Lung (tissue), 12 donors: ENCODE measurements around the gene ANKRD13A. TPM values are rescaled to one million over a fixed set of nuclear protein-coding genes. Genes with fewer than 3 reads are reported as not detected.
"Not testable (repeated sequence)": the region's sequence is repeated elsewhere in the genome, so short reads cannot be mapped to it uniquely, and the experiment has no call there.

Experiments used
- ATAC-seq: fragments of 200-7000 bp; cut with Tn5 transposase; one replicate; pipeline ENCODE4 v1.9.1; 2020; ENCODE audit warnings: moderate number of reproducible peaks; ENCODE audit not compliant: insufficient read depth, low FRiP score
- DNase-seq, 3 donors: peaks; one replicate each; pipeline ENCODE4 v3.0.0-alpha.2; 2013 to 2017
- H3K27ac ChIP-seq, 2 donors: one replicate each; pipeline ENCODE4 v1.5.1; 2013; ENCODE audit warnings: mild to moderate bottlenecking in 2 of 2, moderate library complexity in 2 of 2, control low read depth in 1 of 2, inconsistent platforms in 1 of 2, low read depth in 1 of 2, low read length in 1 of 2
- H3K27me3 ChIP-seq, 3 donors: one replicate each; pipeline ENCODE4 v1.5.1; 2013; ENCODE audit warnings: low read length in 2 of 3; ENCODE audit not compliant: control insufficient read depth in 3 of 3, insufficient read depth in 3 of 3
- H3K36me3 ChIP-seq, 4 donors: one replicate each; pipeline ENCODE4 v1.5.1; 2013; ENCODE audit warnings: low read length in 4 of 4, mild to moderate bottlenecking in 1 of 4, moderate library complexity in 1 of 4; ENCODE audit not compliant: control insufficient read depth in 4 of 4, insufficient read depth in 4 of 4
- H3K4me1 ChIP-seq, 5 donors: one replicate each; pipeline ENCODE4 v1.5.1; 2013; ENCODE audit warnings: low read length in 5 of 5, mild to moderate bottlenecking in 2 of 5, moderate library complexity in 1 of 5; ENCODE audit not compliant: control insufficient read depth in 5 of 5, insufficient read depth in 5 of 5
- H3K4me3 ChIP-seq: one replicate; pipeline ENCODE4 v1.5.1; 2013; ENCODE audit warnings: mild to moderate bottlenecking, control low read depth, moderate library complexity
- H3K9ac ChIP-seq, 2 donors: one replicate each; pipeline ENCODE4 v1.5.1; 2013; ENCODE audit warnings: low read length in 2 of 2, control low read depth in 1 of 2; ENCODE audit not compliant: insufficient read depth in 1 of 2
- H3K9me3 ChIP-seq, 4 donors: one replicate each; pipeline ENCODE4 v1.5.1; 2013; ENCODE audit warnings: low read length in 3 of 4, mild to moderate bottlenecking in 1 of 4, moderate library complexity in 1 of 4; ENCODE audit not compliant: control insufficient read depth in 4 of 4, insufficient read depth in 3 of 4
- CTCF ChIP-seq: IDR thresholded peaks from 2 replicates; pipeline ENCODE4 v1.5.1; 2012; ENCODE audit warnings: mild to moderate bottlenecking; ENCODE audit errors: control extremely low read depth, extremely low read depth
- WGBS, 2 donors: extraction: QIAGEN DNeasy Blood & Tissue Kit; methylation state at CpG; one replicate each; pipeline ENCODE4 v1.1.7; 2013; 5-methylcytosine and 5-hydroxymethylcytosine counted together
- polyA plus RNA-seq, 2 donors: library from polyadenylated mRNA; stranded (reverse); fragments of 200-250 nt; gene quantifications; one replicate each; pipeline ENCODE4 v1.2.1, GENCODE V29; 2013
- total RNA-seq, 2 donors: library from RNA; depleted of rRNA in 1 of 2; stranded (reverse); fragments of >200 nt in 1 of 2; gene quantifications; one replicate each; pipeline ENCODE4 v1.2.1, GENCODE V29; 2014 to 2021
- donor health status: control.
- donor health status: control.
- donor health status: Bipolar disorder and iron deficiency.
- donor health status: healthy.
- donor health status: DM: yes; HTN: yes; CAD: no.

The ANKRD13A gene
- total and polyA plus RNA-seq, 4 donors, result 21.6 to 83.0 (median 53.8) TPM

GRCh38 chr12:110050927-110051326 is 51.7 kb downstream of the ANKRD13A start:
- Histone ChIP-seq H3K9me3 (no peaks in the 10 kb centered on the region), H3K36me3 (peaks cover 0 to 4% (median under 1%) of the 10 kb centered on the region in 4 donors), H3K4me3 (no peak overlapping the region), H3K27ac (no peak overlapping the region), H3K9ac (no peak overlapping the region), H3K27me3 (no peaks in the 10 kb centered on the region), H3K4me1 (peaks cover 0 to 15% (median 6%) of the 10 kb centered on the region in 5 donors)
- TF ChIP-seq CTCF, result no peak
- ATAC-seq, result no peak
- no peak for DNase-seq
- 86 to 88% methylated on average over 6 of the region's 6 CpGs for WGBS, 2 donors

GRCh38 chr12:110055375-110056352 is 56.4 kb downstream of the ANKRD13A start:
- not testable (repeated sequence) for H3K4me3 ChIP-seq, H3K27me3 ChIP-seq, H3K4me1 ChIP-seq, ATAC-seq, H3K27ac ChIP-seq, H3K9me3 ChIP-seq, H3K9ac ChIP-seq, H3K36me3 ChIP-seq, DNase-seq
- 69 to 70% methylated on average over 11 of the region's 11 CpGs for WGBS, 2 donors

- not testable (repeated sequence) for ATAC-seq, H3K4me3 ChIP-seq, H3K36me3 ChIP-seq, H3K27ac ChIP-seq, H3K9ac ChIP-seq, H3K27me3 ChIP-seq, H3K9me3 ChIP-seq, H3K4me1 ChIP-seq, DNase-seq
- WGBS, 2 donors, result 89 to 90% methylated on average over 3 of the region's 3 CpGs
These were observed 57.4 kb downstream of the ANKRD13A start for GRCh38 chr12:110056643-110057042.

- DNase-seq (no peak), ATAC-seq (no peak)
- H3K27ac ChIP-seq, result no peak overlapping the region
- WGBS, 2 donors, result 93 to 95% methylated on average over 9 of the region's 9 CpGs
- no peaks in the 10 kb centered on the region for H3K36me3 ChIP-seq
- no peaks in the 10 kb centered on the region for H3K4me1 ChIP-seq
- no peak overlapping the region for H3K4me3 ChIP-seq
- H3K9me3 ChIP-seq, result no peaks in the 10 kb centered on the region
- TF ChIP-seq CTCF, result no peak
- no peaks in the 10 kb centered on the region for H3K27me3 ChIP-seq
- H3K9ac ChIP-seq, result no peak overlapping the region
These were observed 59.8 kb downstream of the ANKRD13A start for GRCh38 chr12:110058875-110059615.
